WI38 (cell line): ENCODE results near the gene NMNAT2.
"Not testable (repeated sequence)": the region's sequence is repeated elsewhere in the genome, so short reads cannot be mapped to it uniquely, and the experiment has no call there.

Source experiments
- H3K4me3 ChIP-seq: 2 replicates; pipeline ENCODE4 v1.5.1; 2011; ENCODE audit warnings: low read depth, mild to moderate bottlenecking, control low read depth, low read length
- TF ChIP-seq, protein P1 (sequence below): IDR thresholded peaks from 2 replicates; pipeline ENCODE4 v1.5.1; 2012; ENCODE audit warnings: low read depth, mild to moderate bottlenecking, control low read depth, low read length

The NMNAT2 gene

GRCh38 chr1:183404476-183404875, 13.7 kb downstream of the NMNAT2 start:
- H3K4me3 ChIP-seq = no peak overlapping the region
- TF ChIP-seq, protein P1, sequence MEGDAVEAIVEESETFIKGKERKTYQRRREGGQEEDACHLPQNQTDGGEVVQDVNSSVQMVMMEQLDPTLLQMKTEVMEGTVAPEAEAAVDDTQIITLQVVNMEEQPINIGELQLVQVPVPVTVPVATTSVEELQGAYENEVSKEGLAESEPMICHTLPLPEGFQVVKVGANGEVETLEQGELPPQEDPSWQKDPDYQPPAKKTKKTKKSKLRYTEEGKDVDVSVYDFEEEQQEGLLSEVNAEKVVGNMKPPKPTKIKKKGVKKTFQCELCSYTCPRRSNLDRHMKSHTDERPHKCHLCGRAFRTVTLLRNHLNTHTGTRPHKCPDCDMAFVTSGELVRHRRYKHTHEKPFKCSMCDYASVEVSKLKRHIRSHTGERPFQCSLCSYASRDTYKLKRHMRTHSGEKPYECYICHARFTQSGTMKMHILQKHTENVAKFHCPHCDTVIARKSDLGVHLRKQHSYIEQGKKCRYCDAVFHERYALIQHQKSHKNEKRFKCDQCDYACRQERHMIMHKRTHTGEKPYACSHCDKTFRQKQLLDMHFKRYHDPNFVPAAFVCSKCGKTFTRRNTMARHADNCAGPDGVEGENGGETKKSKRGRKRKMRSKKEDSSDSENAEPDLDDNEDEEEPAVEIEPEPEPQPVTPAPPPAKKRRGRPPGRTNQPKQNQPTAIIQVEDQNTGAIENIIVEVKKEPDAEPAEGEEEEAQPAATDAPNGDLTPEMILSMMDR = no peak

GRCh38 chr1:183403498-183403897, 14.7 kb downstream of the NMNAT2 start:
- TF ChIP-seq, protein P1 = no peak
- H3K4me3 ChIP-seq = no peak overlapping the region

DNA sequence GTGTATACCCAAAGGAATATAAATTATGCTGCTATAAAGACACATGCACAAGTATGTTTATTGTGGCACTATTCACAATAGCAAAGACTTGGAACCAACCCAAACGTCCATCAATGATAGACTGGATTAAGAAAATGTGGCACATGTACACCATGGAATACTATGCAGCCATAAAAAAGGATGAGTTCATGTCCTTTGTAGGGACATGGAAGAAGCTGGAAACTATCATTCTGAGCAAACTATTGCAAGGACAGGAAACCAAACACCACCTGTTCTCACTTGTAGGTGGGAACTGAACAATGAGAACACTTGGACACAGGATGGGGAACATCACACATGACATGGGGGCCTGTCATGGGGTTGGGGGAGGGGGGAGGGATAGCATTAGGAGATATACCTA, 16.6 kb downstream of the NMNAT2 start:
- not testable (repeated sequence) for H3K4me3 ChIP-seq

GRCh38 chr1:183394435-183394834, 23.7 kb downstream of the NMNAT2 start:
- H3K4me3 ChIP-seq = no peak overlapping the region
- TF ChIP-seq, protein P1 = no peak

DNA sequence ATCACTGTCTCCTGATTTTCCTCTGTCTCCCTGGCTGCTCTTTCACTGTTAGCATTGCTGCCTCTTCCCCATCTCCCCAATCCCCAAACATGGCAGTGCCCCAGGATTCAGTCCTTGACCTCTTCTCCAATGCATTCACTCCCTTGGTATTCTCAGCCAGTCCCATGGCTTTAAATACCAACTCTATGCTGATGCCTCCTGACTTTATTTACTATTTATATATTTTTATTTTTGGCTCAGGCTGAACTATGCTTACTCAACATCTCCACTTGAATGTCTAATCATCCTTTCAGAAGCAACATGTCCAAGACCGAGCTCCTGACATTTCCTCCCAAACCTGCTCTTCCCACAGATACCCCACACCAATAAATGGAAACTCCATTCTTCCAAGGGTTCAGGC, 26.3 kb downstream of the NMNAT2 start:
- TF ChIP-seq, protein P1 = no peak
- no peak overlapping the region for H3K4me3 ChIP-seq

DNA sequence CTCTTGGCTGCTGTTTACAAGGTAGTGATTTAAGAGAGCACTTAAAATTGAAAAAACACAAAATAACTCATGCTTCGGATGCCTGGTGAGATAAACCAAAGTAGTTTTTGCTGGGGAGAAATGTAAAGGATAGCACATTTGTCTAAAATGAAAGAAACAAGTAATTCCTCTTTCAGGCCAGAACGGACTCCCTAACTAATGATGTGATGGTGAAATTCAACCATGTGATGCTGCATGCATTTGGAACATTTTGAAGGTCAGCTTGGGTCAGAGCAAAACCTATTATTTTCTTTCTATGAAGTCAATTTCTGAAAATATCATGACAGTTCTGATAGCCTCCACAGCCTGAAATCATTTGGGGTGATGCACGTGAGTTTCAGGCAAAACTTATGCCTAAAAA, 27.6 kb downstream of the NMNAT2 start:
- H3K4me3 ChIP-seq = no peak overlapping the region
- TF ChIP-seq, protein P1 = no peak

GRCh38 chr1:183388735-183389134, 29.4 kb downstream of the NMNAT2 start:
- TF ChIP-seq, protein P1 = no peak
- H3K4me3 ChIP-seq = no peak overlapping the region

DNA sequence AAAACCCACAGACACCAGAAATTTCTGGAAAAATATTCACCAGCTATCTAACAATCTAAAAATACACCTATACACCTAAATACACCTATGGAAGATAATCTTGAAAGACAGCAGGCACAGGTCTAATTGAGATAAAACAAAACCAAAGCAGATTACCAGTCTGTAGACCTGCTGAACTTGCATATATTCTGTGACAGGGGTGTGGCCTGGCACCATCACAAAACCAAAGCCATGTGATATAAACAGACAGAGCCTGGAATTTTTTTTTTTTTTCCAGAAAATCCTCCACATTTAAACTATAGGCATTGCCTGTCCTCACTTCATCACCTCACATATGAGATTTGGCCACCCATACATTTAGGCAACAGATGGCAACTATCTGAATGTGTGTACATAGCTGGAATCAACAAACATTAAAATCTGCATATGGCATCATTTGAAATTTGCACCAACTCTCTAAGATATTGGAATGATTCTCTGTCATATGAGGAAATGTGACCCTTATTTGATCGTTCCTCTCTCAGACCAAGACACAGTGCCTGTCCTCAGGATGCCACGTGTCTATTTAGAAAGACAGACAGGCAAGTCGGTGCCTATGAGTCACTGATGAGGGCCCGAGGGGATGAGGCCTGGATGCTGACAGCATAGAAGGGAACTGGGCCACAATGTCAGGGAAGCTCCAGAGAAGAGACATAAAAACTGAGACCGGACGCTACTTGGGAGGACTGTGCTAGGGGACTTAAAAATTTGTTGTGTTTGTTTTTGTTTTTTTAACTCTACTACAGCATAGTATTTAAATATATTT, 32.6 kb downstream of the NMNAT2 start:
- TF ChIP-seq, protein P1 = no peak
- no peak overlapping the region for H3K4me3 ChIP-seq
